Thyroid gland (tissue), 4 donors: ENCODE data around the gene ACADSB. TPM values are rescaled to one million over a fixed set of nuclear protein-coding genes. Genes with fewer than 3 reads are reported as not detected.

Source experiments
- DNase-seq, 2 donors: peaks; one replicate each; pipeline ENCODE4 v3.0.0-alpha.2; 2019
- H3K27ac ChIP-seq, 3 donors: fragments of 200-600 bp; sonication (generic); 1 replicate in 2 of 3; 2 replicates in 1 of 3; pipeline ENCODE4 v1.5.1; 2016 to 2019; ENCODE audit warnings: mild to moderate bottlenecking in 1 of 3, moderate library complexity in 1 of 3
- H3K27me3 ChIP-seq: fragments of 200-600 bp; sonication (generic); one replicate; pipeline ENCODE4 v1.5.1; 2019
- H3K36me3 ChIP-seq, 2 donors: fragments of 200-600 bp; sonication (generic); one replicate each; pipeline ENCODE4 v1.5.1; 2016 to 2019
- H3K4me1 ChIP-seq, 2 donors: fragments of 200-600 bp; sonication (generic); one replicate each; pipeline ENCODE4 v1.5.1; 2017 to 2019
- H3K4me3 ChIP-seq, 3 donors: fragments of 200-600 bp; sonication (generic); replicated peaks in 1 of 3; 1 replicate in 2 of 3; 2 replicates in 1 of 3; pipeline ENCODE4 v1.5.1; 2016; ENCODE audit warnings: mild to moderate bottlenecking in 1 of 3
- H3K9me3 ChIP-seq: fragments of 200-600 bp; sonication (generic); one replicate; pipeline ENCODE4 v1.5.1; 2017
- CTCF ChIP-seq, 6 experiments: fragments of 200-600 bp in 3 of 6; fragments of 450-650 bp in 3 of 6; sonication (generic) in 3 of 6; IDR thresholded peaks; one replicate each; pipeline ENCODE4 v1.5.1; 2016 to 2019; ENCODE audit warnings: antibody characterized with exemption in 6 of 6, mild to moderate bottlenecking in 2 of 6, inconsistent platforms in 1 of 6, moderate library complexity in 1 of 6
- POLR2A ChIP-seq, 2 donors: fragments of 450-650 bp; IDR thresholded peaks; one replicate each; pipeline ENCODE4 v1.6.1; 2017; ENCODE audit warnings: antibody characterized with exemption in 2 of 2, mild to moderate bottlenecking in 2 of 2, moderate library complexity in 1 of 2
- WGBS, 2 donors: methylation state at CpG; one replicate each; pipeline ENCODE4 v1.1.5; 2017; 5-methylcytosine and 5-hydroxymethylcytosine counted together
- intact Hi-C: fragments of 100-400 bp; cut with DNase I; formaldehyde crosslinking; loops from one replicate; pipeline ENCODE4 v1.15.1; 2023
- total RNA-seq, 4 donors: library from RNA; depleted of rRNA; stranded (reverse); fragments of >200 nt; gene quantifications; one replicate each; pipeline ENCODE4 v1.2.3, GENCODE V29; 2016

Gene ACADSB
- total RNA-seq, 4 donors from 2014 or later = 14.4 to 23.8 (median 17.5) TPM

DNA sequence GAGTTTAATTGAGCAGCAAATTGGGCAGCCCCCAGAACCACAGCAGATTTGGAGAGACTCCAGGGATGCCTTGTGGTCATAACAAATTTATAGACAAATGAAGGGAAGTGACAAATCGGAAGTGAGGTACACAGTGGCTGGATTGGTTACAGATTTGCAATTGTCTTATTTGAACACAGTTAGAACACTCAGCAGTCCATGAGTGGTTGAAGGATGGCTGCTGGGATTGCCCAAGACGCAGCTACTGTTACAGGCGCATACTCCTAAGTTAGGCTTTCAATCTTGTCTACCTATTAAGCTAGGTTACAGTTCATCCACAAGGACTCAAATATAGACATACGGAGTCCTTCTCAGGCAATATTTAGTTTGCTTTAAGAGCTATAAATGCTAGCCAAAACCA lies 7.4 kb downstream of the ACADSB start:
- intact Hi-C loops = no loop called here
- Histone ChIP-seq H3K4me1 (no peaks in the 10 kb centered on the region), H3K27me3 (no peaks in the 10 kb centered on the region), H3K9me3 (no peaks in the 10 kb centered on the region), H3K27ac (no peak overlapping the region), H3K4me3 (no peak overlapping the region), H3K36me3 (no peaks in the 10 kb centered on the region)
- no peak for DNase-seq
- TF ChIP-seq POLR2A (IDR thresholded peaks at IDR 0.05) (no peak), CTCF (IDR thresholded peaks at IDR 0.05) (no peak)
- 96% methylated on average over 4 of the region's 4 CpGs for WGBS, 2 donors

GRCh38 chr10:123017421-123018165 lies 8.8 kb downstream of the ACADSB start:
- DNase-seq = no peak
- no peak for TF ChIP-seq CTCF (IDR thresholded peaks at IDR 0.05)
- Histone ChIP-seq H3K4me3 (no peak overlapping the region), H3K27me3 (no peaks in the 10 kb centered on the region), H3K36me3 (no peaks in the 10 kb centered on the region), H3K9me3 (no peaks in the 10 kb centered on the region), H3K4me1 (peaks cover 0 to 6% of the 10 kb centered on the region in 2 donors), H3K27ac (no peak overlapping the region)
- intact Hi-C loops = no loop called here
- WGBS, 2 donors = 65 to 73% methylated on average over 9 of the region's 9 CpGs

- Histone ChIP-seq H3K36me3 (no peaks in the 10 kb centered on the region), H3K4me1 (peaks cover 0 to 6% of the 10 kb centered on the region in 2 donors), H3K27me3 (no peaks in the 10 kb centered on the region), H3K27ac (no peak overlapping the region), H3K4me3 (no peak overlapping the region), H3K9me3 (no peaks in the 10 kb centered on the region)
- no peak for DNase-seq
- intact Hi-C loops = no loop called here
- TF ChIP-seq CTCF (IDR thresholded peaks at IDR 0.05) (no peak), POLR2A (IDR thresholded peaks at IDR 0.05) (no peak)
- 88 to 92% methylated on average over 7 of the region's 7 CpGs for WGBS, 2 donors
Measured at GRCh38 chr10:123018531-123018930, 9.7 kb downstream of the ACADSB start.

DNA sequence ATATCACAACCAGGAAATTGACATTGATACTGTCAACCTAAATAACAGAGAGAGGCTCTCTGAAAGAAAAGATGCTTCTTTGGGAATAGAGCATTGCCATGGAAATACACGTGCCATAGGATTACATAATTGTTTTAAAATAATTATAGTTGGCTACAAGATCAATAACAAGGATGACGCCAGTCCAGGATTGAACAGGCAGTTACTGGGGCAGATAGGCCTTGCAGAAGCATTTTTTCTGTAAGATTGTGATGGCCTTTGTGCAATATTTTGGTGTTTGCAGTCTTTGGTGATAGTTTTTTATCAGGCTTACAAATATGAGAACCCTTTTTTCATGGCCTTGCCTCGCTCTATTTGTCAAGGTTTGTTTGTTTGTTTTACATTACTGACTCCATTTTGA lies 10.5 kb downstream of the ACADSB start:
- H3K4me3 ChIP-seq = no peak overlapping the region
- no peaks in the 10 kb centered on the region for H3K27me3 ChIP-seq
- WGBS, 2 donors = 60 to 62% methylated on average over 3 of the region's 3 CpGs
- H3K4me1 ChIP-seq = peaks cover 0 to 6% of the 10 kb centered on the region in 2 donors
- no peaks in the 10 kb centered on the region for H3K9me3 ChIP-seq
- H3K36me3 ChIP-seq = no peaks in the 10 kb centered on the region
- intact Hi-C loops = no loop called here
- TF ChIP-seq POLR2A (IDR thresholded peaks at IDR 0.05) (no peak), CTCF (IDR thresholded peaks at IDR 0.05) (no peak)
- DNase-seq = no peak
- no peak overlapping the region for H3K27ac ChIP-seq

DNA sequence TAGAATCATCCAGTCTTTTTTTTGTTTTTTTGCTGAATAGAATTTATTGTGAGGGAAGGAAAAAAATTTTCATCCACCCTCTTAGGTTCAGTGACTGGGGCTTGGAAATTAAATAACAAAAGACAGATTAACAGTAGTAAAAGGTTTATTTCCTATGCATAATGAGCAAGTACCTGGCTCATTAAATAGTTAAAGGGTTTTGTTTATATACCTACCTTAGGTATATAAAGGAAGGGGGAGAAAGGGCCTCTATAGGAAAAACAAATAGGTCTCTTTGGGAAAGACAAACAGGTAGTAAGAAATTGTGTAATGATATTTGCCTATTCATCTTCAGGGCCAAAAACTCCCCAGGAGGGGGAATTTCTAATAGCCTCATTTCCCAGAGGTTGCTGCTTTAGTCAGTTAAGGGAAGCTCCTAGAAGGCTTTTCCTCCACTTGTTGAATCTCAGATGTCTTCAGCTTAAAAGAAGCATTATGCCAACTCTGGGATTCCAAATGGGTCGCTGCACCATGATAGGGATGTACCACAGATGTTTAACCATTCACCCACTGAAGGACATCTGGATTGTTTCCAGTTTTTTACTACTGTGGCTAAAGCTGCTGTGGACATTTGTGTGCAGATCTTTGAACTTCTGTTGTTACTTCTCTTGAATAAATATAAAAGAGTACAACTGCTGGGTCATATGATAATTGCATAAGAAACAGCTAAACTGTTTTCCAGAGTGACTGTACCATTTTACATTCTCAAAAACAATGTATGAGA lies 11.3 kb downstream of the ACADSB start:
- Histone ChIP-seq H3K4me3 (no peak overlapping the region), H3K36me3 (no peaks in the 10 kb centered on the region), H3K9me3 (no peaks in the 10 kb centered on the region), H3K4me1 (peaks cover 0 to 6% of the 10 kb centered on the region in 2 donors), H3K27ac (no peak overlapping the region), H3K27me3 (no peaks in the 10 kb centered on the region)
- DNase-seq = no peak
- 65 to 79% methylated on average over 1 of the region's 1 CpG for WGBS, 2 donors
- TF ChIP-seq CTCF (IDR thresholded peaks at IDR 0.05) = no peak
- no peak for TF ChIP-seq POLR2A (IDR thresholded peaks at IDR 0.05)
- intact Hi-C loops = no loop called here
